Prostate gland (tissue), 2 donors: ENCODE results near the gene MTFR2.

Experiments used
- POLR2A ChIP-seq: fragments of 450-650 bp; IDR thresholded peaks from one replicate; pipeline ENCODE4 v1.6.1; 2016; ENCODE audit warnings: antibody characterized with exemption, mild to moderate bottlenecking
- POLR2AphosphoS5 ChIP-seq: sonication (generic); formaldehyde crosslinking; IDR thresholded peaks from one replicate; pipeline ENCODE4 v1.6.1; 2017; ENCODE audit warnings: antibody characterized with exemption
- TF ChIP-seq, protein P1 (sequence below), 4 experiments: fragments of 200-600 bp in 2 of 4; fragments of 450-650 bp in 2 of 4; sonication (generic) in 2 of 4; IDR thresholded peaks; 1 replicate in 3 of 4; 2 replicates in 1 of 4; pipeline ENCODE4 v1.5.1; 2016 to 2019; ENCODE audit warnings: antibody characterized with exemption in 4 of 4, mild to moderate bottlenecking in 2 of 4, moderate library complexity in 2 of 4

DNA sequence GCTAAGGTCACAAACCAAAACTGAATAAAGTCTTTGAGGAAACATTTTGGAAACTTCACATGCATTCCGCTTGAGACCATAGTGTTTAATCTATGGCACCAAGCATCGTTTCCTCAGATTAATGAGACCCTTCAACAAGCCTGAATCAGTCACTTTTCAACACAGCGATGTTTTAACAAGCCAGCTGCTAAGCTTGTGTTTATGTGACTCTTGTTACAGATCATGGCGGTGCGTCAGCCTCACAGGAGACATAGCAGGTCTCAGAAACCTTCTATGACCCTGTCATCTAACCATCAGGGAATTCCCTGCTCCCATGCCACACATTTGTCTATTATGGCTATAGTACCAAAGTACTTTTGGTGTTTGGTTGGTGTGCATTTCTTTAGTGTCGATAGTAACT is 57.2 kb downstream of the MTFR2 start:
- TF ChIP-seq, protein P1, sequence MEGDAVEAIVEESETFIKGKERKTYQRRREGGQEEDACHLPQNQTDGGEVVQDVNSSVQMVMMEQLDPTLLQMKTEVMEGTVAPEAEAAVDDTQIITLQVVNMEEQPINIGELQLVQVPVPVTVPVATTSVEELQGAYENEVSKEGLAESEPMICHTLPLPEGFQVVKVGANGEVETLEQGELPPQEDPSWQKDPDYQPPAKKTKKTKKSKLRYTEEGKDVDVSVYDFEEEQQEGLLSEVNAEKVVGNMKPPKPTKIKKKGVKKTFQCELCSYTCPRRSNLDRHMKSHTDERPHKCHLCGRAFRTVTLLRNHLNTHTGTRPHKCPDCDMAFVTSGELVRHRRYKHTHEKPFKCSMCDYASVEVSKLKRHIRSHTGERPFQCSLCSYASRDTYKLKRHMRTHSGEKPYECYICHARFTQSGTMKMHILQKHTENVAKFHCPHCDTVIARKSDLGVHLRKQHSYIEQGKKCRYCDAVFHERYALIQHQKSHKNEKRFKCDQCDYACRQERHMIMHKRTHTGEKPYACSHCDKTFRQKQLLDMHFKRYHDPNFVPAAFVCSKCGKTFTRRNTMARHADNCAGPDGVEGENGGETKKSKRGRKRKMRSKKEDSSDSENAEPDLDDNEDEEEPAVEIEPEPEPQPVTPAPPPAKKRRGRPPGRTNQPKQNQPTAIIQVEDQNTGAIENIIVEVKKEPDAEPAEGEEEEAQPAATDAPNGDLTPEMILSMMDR (IDR thresholded peaks at IDR 0.05), result no peak
- TF ChIP-seq POLR2A (no peak), POLR2AphosphoS5 (no peak)
